Pancreas (tissue), 10 donors: ENCODE results near the gene ZSCAN9. TPM values are rescaled to one million over a fixed set of nuclear protein-coding genes. Genes with fewer than 3 reads are reported as not detected.

Experiments
- ATAC-seq, 4 donors: fragments of 200-7000 bp; cut with Tn5 transposase; one replicate each; pipeline versions ENCODE4 v1.8.0 to v1.9.1; 2020; ENCODE audit warnings: mild to moderate bottlenecking in 4 of 4, moderate library complexity in 4 of 4
- DNase-seq, 6 donors: peaks; one replicate each; pipeline ENCODE4 v3.0.0-alpha.2; 2020
- FAIRE-seq: peaks from 2 replicates; lab custom pipeline; 2012; peaks lifted over from hg19 to GRCh38; lab: Jason Lieb, UNC
- H3K27ac ChIP-seq, 4 donors: fragments of 200-600 bp; sonication (generic); 1 replicate in 3 of 4; 2 replicates in 1 of 4; pipeline versions ENCODE4 v1.5.0 to v1.8.0; 2020
- H3K27me3 ChIP-seq, 4 donors: fragments of 200-600 bp; one replicate each; pipeline ENCODE4 v1.8.0; 2021
- H3K36me3 ChIP-seq, 3 donors: fragments of 200-600 bp; sonication (generic) in 1 of 3; one replicate each; pipeline versions ENCODE4 v1.5.0 to v1.8.0; 2020 to 2021
- H3K4me1 ChIP-seq, 3 donors: fragments of 200-600 bp; one replicate each; pipeline ENCODE4 v1.8.0; 2021
- H3K4me3 ChIP-seq, 4 donors: fragments of 200-600 bp; sonication (generic) in 2 of 4; one replicate each; pipeline versions ENCODE4 v1.5.0 to v1.8.0; 2020 to 2021
- H3K9me3 ChIP-seq, 4 donors: fragments of 200-600 bp; one replicate each; pipeline ENCODE4 v1.8.0; 2021
- WGBS, 2 donors: extraction: QIAGEN DNeasy Blood & Tissue Kit; methylation state at CpG; one replicate each; pipeline ENCODE4 v1.1.7; 2013; 5-methylcytosine and 5-hydroxymethylcytosine counted together
- intact Hi-C, 3 donors: fragments of 100-400 bp; cut with DNase I; formaldehyde crosslinking; loops; one replicate each; pipeline versions ENCODE4 v1.11.1 to v1.14.2; 2022
- polyA plus RNA-seq, 2 donors: library from polyadenylated mRNA; stranded (reverse); fragments of 200-250 nt; gene quantifications; one replicate each; pipeline ENCODE4 v1.2.3, GENCODE V29; 2013
- total RNA-seq, 6 donors: library from RNA; stranded (reverse); fragmentation: NEBNext Ultra II Directional in 4 of 6; extraction: Animal tissue kit (Norgen Biotek cat#: 25700) in 4 of 6; gene quantifications; one replicate each; pipeline versions ENCODE4 v1.2.1 to v1.2.4, GENCODE V29; 2021 to 2023
- TF ChIP-seq, protein P1 (sequence below), 4 donors: fragments of 200-600 bp; sonication (generic) in 3 of 4; IDR thresholded peaks; one replicate each; pipeline versions ENCODE4 v1.5.0 to v1.8.0; 2021; ENCODE audit warnings: antibody characterized with exemption in 4 of 4
- donor health status: healthy with polysubstance abuse.
- donor health status: DM: no; HTN: no; CAD: no; lungs with moderate emphysema.
- donor health status: DM: no; HTN: no; CAD: no.
- donor health status: control.
- donor health status: control.
- donor health status: Bipolar disorder and iron deficiency.
- donor health status: DM: yes; HTN: yes; CAD: no.
- donor health status: DM: no; HTN: no; CAD: no.
- donor health status: DM: no; HTN: no; CAD: no.
- donor health status: DM: yes; HTN: yes; CAD: no.

ZSCAN9 gene
- total and polyA plus RNA-seq, 8 donors = 3.5 to 15.0 (median 5.6) TPM

DNA sequence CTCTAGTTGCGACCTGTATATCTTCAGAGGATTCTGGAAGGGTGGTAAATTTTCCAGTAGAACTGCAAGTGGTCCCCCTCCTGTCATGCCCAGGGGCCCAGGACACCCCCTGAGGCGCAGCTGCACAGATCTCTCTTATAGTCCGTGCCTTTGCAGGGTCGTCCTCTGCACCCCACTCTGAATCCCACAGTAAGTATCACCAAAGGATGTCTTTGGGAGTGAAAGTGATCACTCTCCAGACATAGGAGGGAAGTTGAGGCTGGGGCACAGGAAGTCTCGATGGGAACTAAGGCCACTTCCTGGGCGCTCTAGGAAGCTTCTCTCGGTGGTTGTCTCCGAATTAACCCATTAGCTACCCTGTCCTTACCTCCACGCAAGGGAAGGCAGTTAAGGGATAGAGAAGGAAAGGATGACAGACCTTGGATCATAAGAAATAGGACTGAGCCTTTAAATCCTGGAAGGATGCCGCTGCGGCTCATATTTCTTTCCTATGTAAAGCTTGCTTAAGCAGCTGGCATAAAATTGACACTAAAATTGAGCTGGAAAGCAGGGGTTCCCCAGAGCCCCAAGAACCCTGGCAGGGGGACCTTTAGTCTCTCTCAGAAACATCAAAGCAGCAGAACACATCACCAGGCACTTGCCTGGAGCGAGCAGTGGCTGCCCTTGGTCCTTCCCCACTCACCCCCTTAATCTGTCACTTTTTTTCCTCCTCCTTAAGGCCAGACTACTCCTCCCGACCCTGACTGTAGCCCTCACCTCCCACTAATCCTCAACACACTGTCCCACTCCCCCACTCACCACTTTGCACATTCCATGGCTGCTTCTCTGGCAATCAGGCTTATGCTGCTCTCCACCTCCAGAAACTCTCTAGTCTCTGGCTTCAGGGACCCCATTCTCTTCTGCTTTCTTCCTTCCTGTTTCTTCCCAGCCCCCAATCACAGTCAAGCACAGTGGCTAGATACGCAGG, 27.2 kb downstream of the ZSCAN9 start, which contains the start of gene ZKSCAN4:
ZKSCAN4 (minus strand) TSS at position 261 of the 967 bp plus-strand sequence. CDS start 289 bp downstream, outside the sequence.
- 7 to 9% methylated on average over 14 of the region's 14 CpGs for WGBS, 2 donors
- intact Hi-C loops = no loop called here
- TF ChIP-seq, protein P1, sequence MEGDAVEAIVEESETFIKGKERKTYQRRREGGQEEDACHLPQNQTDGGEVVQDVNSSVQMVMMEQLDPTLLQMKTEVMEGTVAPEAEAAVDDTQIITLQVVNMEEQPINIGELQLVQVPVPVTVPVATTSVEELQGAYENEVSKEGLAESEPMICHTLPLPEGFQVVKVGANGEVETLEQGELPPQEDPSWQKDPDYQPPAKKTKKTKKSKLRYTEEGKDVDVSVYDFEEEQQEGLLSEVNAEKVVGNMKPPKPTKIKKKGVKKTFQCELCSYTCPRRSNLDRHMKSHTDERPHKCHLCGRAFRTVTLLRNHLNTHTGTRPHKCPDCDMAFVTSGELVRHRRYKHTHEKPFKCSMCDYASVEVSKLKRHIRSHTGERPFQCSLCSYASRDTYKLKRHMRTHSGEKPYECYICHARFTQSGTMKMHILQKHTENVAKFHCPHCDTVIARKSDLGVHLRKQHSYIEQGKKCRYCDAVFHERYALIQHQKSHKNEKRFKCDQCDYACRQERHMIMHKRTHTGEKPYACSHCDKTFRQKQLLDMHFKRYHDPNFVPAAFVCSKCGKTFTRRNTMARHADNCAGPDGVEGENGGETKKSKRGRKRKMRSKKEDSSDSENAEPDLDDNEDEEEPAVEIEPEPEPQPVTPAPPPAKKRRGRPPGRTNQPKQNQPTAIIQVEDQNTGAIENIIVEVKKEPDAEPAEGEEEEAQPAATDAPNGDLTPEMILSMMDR (IDR thresholded peaks at IDR 0.05) = no peak
- Histone ChIP-seq H3K4me1 (peaks cover 0 to 13% (median 9%) of the 10 kb centered on the region in 3 donors), H3K27me3 (peaks cover 0 to 9% (median 0%) of the 10 kb centered on the region in 4 donors), H3K27ac (no peak within 1 kb of the TSS), H3K9me3 (no peaks in the 10 kb centered on the region), H3K4me3 (peak within 1 kb of the TSS; percentile 67 to 94 (median 80)), H3K36me3 (peaks cover 0 to 4% (median 0%) of the 10 kb centered on the region in 3 donors)
- DNase-seq (peak in 5 of 6 donors; percentile 36 to 82 (median 74)), ATAC-seq (peak; percentile 99 to 100 (median 99)), FAIRE-seq (no peak)

GRCh38 chr6:28254121-28254519, 29.0 kb downstream of the ZSCAN9 start:
- intact Hi-C loops = no loop called here

GRCh38 chr6:28257042-28257441, 32.0 kb downstream of the ZSCAN9 start:
- Histone ChIP-seq H3K4me3 (no peak overlapping the region), H3K4me1 (peaks cover 0 to 5% (median 0%) of the 10 kb centered on the region in 3 donors), H3K27me3 (peaks cover 0 to 9% (median 0%) of the 10 kb centered on the region in 4 donors), H3K36me3 (no peaks in the 10 kb centered on the region), H3K9me3 (no peaks in the 10 kb centered on the region), H3K27ac (no peak overlapping the region)
- WGBS, 2 donors = 0% methylated on average over 1 of the region's 1 CpG
- no peak for DNase-seq
- no peak for FAIRE-seq
- TF ChIP-seq, protein P1 (IDR thresholded peaks at IDR 0.05) = no peak
- intact Hi-C loops = no loop called here
- no peak for ATAC-seq

More at GRCh38 chr6:28254121-28254519, 29.0 kb downstream of the ZSCAN9 start:
- peaks cover 0 to 9% (median 0%) of the 10 kb centered on the region in 4 donors for H3K27me3 ChIP-seq
- no peak overlapping the region for H3K4me3 ChIP-seq
- WGBS, 2 donors = 51 to 74% methylated on average over 1 of the region's 1 CpG
- H3K36me3 ChIP-seq = no peaks in the 10 kb centered on the region
- no peak for DNase-seq
- no peak overlapping the region for H3K27ac ChIP-seq
- FAIRE-seq = no peak
- TF ChIP-seq, protein P1 (IDR thresholded peaks at IDR 0.05) = no peak
- H3K9me3 ChIP-seq = no peaks in the 10 kb centered on the region
- peaks cover 0 to 13% (median 9%) of the 10 kb centered on the region in 3 donors for H3K4me1 ChIP-seq
- ATAC-seq = no peak

DNA sequence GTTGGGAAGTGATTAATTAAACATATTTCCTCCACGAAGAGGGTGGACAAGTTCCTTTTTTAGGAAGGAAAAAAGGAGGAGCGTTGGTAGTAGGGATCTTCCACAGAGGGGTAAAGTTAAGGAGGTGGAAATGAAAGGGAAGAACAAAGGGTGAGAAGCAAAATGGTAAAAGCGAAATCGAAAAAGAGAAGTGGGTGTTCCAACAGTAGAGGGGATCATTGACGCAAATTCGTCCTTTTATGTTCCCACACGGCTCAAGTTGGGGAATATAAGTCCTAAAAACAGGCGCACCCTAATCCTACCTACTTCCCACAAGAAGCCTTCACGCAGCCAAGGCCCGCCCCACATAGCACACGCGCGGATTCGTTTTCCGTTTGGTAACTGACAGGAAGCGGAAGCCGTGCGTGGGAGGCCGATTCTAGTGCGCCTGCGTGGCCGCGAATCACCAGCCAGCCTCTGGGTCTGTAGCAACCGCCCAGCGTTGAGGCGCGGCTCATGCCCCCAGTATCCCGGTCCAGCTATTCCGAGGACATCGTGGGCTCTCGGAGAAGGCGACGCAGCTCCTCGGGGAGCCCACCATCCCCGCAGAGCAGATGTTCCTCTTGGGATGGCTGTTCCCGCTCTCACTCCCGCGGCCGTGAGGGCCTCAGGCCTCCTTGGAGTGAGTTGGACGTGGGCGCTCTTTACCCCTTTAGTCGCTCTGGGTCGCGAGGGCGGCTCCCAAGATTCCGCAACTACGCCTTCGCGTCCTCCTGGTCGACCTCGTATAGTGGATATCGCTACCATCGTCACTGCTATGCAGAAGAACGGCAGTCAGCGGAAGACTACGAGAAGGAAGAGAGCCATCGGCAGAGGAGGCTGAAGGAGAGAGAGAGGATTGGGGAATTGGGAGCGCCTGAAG, 34.1 kb downstream of the ZSCAN9 start, which contains the start of gene NKAPL:
NKAPL (plus strand) TSS at position 421 of the 901 bp plus-strand sequence; CDS start at position 496, 75 bp downstream.
- peak; percentile 88 to 93 (median 89) for ATAC-seq
- H3K27ac ChIP-seq = peak within 1 kb of the TSS in 1 of 4 donors; percentile 27
- peaks cover 0 to 9% (median 0%) of the 10 kb centered on the region in 4 donors for H3K27me3 ChIP-seq
- no peaks in the 10 kb centered on the region for H3K9me3 ChIP-seq
- peak within 1 kb of the TSS in 3 of 4 donors; percentile 37 to 43 (median 39) for H3K4me3 ChIP-seq
- intact Hi-C loops = no loop called here
- DNase-seq = peak; percentile 61 to 83 (median 71)
- TF ChIP-seq, protein P1 (IDR thresholded peaks at IDR 0.05) = no peak
- no peak for FAIRE-seq
- no peaks in the 10 kb centered on the region for H3K4me1 ChIP-seq
- WGBS, 2 donors = 25 to 26% methylated on average over 58 of the region's 58 CpGs
- H3K36me3 ChIP-seq = no peaks in the 10 kb centered on the region
